HEK293 (cell line): Measurements from ENCODE around the gene LHFPL2.

Experiments used
- CTCF ChIA-PET: fragments of 350-600 bp; formaldehyde crosslinking; extraction: SDS; loops from one replicate; lab custom pipeline; 2021; ENCODE audit warnings: antibody characterized with exemption; lab: Yijun Ruan, JAX
- POLR2A ChIA-PET: fragments of 300-600 bp; formaldehyde crosslinking; extraction: SDS; loops from one replicate; lab custom pipeline; 2020; ENCODE audit warnings: antibody characterized with exemption, inconsistent platforms; lab: Yijun Ruan, JAX
- H3K27ac ChIP-seq: fragments of 200-500 bp; sonication (Bioruptor generic); 2 replicates; pipeline ENCODE4 v1.5.1; 2014; ENCODE audit warnings: low read depth, low read length, control low read depth, inconsistent platforms; ENCODE audit errors: extremely low read depth
- H3K36me3 ChIP-seq, 2 experiments: fragments of 200-500 bp in 1 of 2; sonication (Bioruptor generic) in 1 of 2; 1 replicate in 1 of 2; 2 replicates in 1 of 2; pipeline ENCODE4 v1.5.1; 2014 to 2017; ENCODE audit warnings: inconsistent platforms in 2 of 2, low read length in 2 of 2; ENCODE audit not compliant: control insufficient read depth in 2 of 2, insufficient read depth in 1 of 2
- H3K4me1 ChIP-seq: fragments of 200-500 bp; sonication (Bioruptor generic); 2 replicates; pipeline ENCODE4 v1.5.1; 2014; ENCODE audit warnings: mild to moderate bottlenecking, low read length, inconsistent platforms; ENCODE audit not compliant: control insufficient read depth, insufficient read depth
- H3K4me3 ChIP-seq: 2 replicates; pipeline ENCODE4 v1.5.1; 2011; ENCODE audit warnings: low read depth, mild to moderate bottlenecking, control low read depth, low read length, moderate library complexity
- H3K9me3 ChIP-seq: fragments of 200-500 bp; sonication (Bioruptor generic); 2 replicates; pipeline ENCODE4 v1.5.1; 2014; ENCODE audit warnings: low read depth, low read length, inconsistent platforms; ENCODE audit not compliant: control insufficient read depth, insufficient read depth
- KLF7 ChIP-seq: fragments of 450-650 bp; formaldehyde crosslinking; IDR thresholded peaks from 2 replicates; pipeline ENCODE4 v1.5.1; 2016; ENCODE audit warnings: missing biosample characterization, missing genetic modification characterization, borderline replicate concordance
- KLF9 ChIP-seq: fragments of 450-650 bp; formaldehyde crosslinking; IDR thresholded peaks from 2 replicates; pipeline ENCODE4 v1.5.1; 2016; ENCODE audit warnings: missing biosample characterization, missing genetic modification characterization, low read depth
- MEIS1 ChIP-seq: sonication (generic); formaldehyde crosslinking; IDR thresholded peaks from 2 replicates; pipeline ENCODE4 v1.8.1; 2022; ENCODE audit warnings: missing genetic modification reagents, mild to moderate bottlenecking, borderline replicate concordance
- MZF1 ChIP-seq: fragments of 450-650 bp; formaldehyde crosslinking; IDR thresholded peaks from 2 replicates; pipeline ENCODE4 v1.5.1; 2017; ENCODE audit warnings: missing biosample characterization, missing genetic modification characterization, borderline replicate concordance
- PRDM1 ChIP-seq: fragments of 450-650 bp; formaldehyde crosslinking; IDR thresholded peaks from 2 replicates; pipeline ENCODE4; 2016; ENCODE audit warnings: missing biosample characterization, missing genetic modification characterization
- PRDM4 ChIP-seq: fragments of 450-650 bp; formaldehyde crosslinking; IDR thresholded peaks from 2 replicates; pipeline ENCODE4 v1.5.1; 2017; ENCODE audit warnings: missing biosample characterization, missing genetic modification characterization
- SALL2 ChIP-seq: fragments of 450-650 bp; formaldehyde crosslinking; IDR thresholded peaks from 2 replicates; pipeline ENCODE4 v1.5.0; 2017; ENCODE audit warnings: missing biosample characterization, mild to moderate bottlenecking, missing genetic modification characterization, borderline replicate concordance
- SCRT2 ChIP-seq: fragments of 450-650 bp; formaldehyde crosslinking; IDR thresholded peaks from 2 replicates; pipeline ENCODE4 v1.5.1; 2016; ENCODE audit warnings: missing biosample characterization, missing genetic modification characterization
- ZBTB7A ChIP-seq: fragments of 450-650 bp; formaldehyde crosslinking; IDR thresholded peaks from 2 replicates; pipeline ENCODE4 v1.5.1; 2016; ENCODE audit warnings: low read depth, missing biosample characterization, missing genetic modification characterization
- ZEB2 ChIP-seq: fragments of 450-650 bp; formaldehyde crosslinking; IDR thresholded peaks from 2 replicates; pipeline ENCODE4 v1.5.1; 2016; ENCODE audit warnings: missing biosample characterization, missing genetic modification characterization
- ZNF114 ChIP-seq: fragments of 450-650 bp; formaldehyde crosslinking; IDR thresholded peaks from 2 replicates; pipeline ENCODE4 v1.5.0; 2017; ENCODE audit warnings: missing biosample characterization, missing genetic modification characterization
- ZNF132 ChIP-seq: fragments of 450-650 bp; formaldehyde crosslinking; IDR thresholded peaks from 2 replicates; pipeline ENCODE4 v1.5.1; 2017; ENCODE audit warnings: missing biosample characterization, missing genetic modification characterization, borderline replicate concordance
- ZNF138 ChIP-seq: fragments of 450-650 bp; formaldehyde crosslinking; IDR thresholded peaks from 2 replicates; pipeline ENCODE4 v1.5.1; 2016; ENCODE audit warnings: missing biosample characterization, missing genetic modification characterization, borderline replicate concordance
- ZNF23 ChIP-seq: fragments of 450-650 bp; formaldehyde crosslinking; IDR thresholded peaks from 2 replicates; pipeline ENCODE4 v1.5.1; 2016; ENCODE audit warnings: missing biosample characterization, missing genetic modification characterization, borderline replicate concordance
- ZNF311 ChIP-seq: fragments of 450-650 bp; formaldehyde crosslinking; IDR thresholded peaks from 2 replicates; pipeline ENCODE4 v1.5.1; 2017; ENCODE audit warnings: missing biosample characterization, missing genetic modification characterization, borderline replicate concordance
- ZNF335 ChIP-seq: fragments of 450-650 bp; formaldehyde crosslinking; conservative IDR thresholded peaks from 2 replicates; pipeline ENCODE4 v1.5.1; 2016; ENCODE audit warnings: missing biosample characterization, missing genetic modification characterization
- ZNF423 ChIP-seq: fragments of 450-650 bp; formaldehyde crosslinking; IDR thresholded peaks from 2 replicates; pipeline ENCODE4 v1.5.1; 2016; ENCODE audit warnings: missing biosample characterization, missing genetic modification characterization
- ZNF426 ChIP-seq: fragments of 450-650 bp; formaldehyde crosslinking; IDR thresholded peaks from 2 replicates; pipeline ENCODE4 v1.5.1; 2017; ENCODE audit warnings: missing biosample characterization, missing genetic modification characterization, mild to moderate bottlenecking, inconsistent platforms, moderate library complexity
- ZNF433 ChIP-seq: fragments of 450-650 bp; formaldehyde crosslinking; IDR thresholded peaks from 2 replicates; pipeline ENCODE4 v1.5.1; 2016; ENCODE audit warnings: missing biosample characterization, missing genetic modification characterization, low read depth
- ZNF510 ChIP-seq: fragments of 450-650 bp; formaldehyde crosslinking; IDR thresholded peaks from 2 replicates; pipeline ENCODE4 v1.5.1; 2018; ENCODE audit warnings: mild to moderate bottlenecking, missing genetic modification characterization, missing biosample characterization; ENCODE audit not compliant: insufficient replicate concordance
- ZNF530 ChIP-seq: fragments of 450-650 bp; formaldehyde crosslinking; IDR thresholded peaks from 2 replicates; pipeline ENCODE4 v1.5.1; 2016; ENCODE audit warnings: low read depth, missing biosample characterization, missing genetic modification characterization
- ZNF555 ChIP-seq: fragments of 450-650 bp; formaldehyde crosslinking; conservative IDR thresholded peaks from 2 replicates; pipeline ENCODE4 v1.5.1; 2017; ENCODE audit warnings: missing biosample characterization, mild to moderate bottlenecking, missing genetic modification characterization, inconsistent platforms
- ZNF580 ChIP-seq: fragments of 450-650 bp; formaldehyde crosslinking; IDR thresholded peaks from 2 replicates; pipeline ENCODE4 v1.5.1; 2016; ENCODE audit warnings: missing biosample characterization, missing genetic modification characterization
- ZNF629 ChIP-seq: fragments of 450-650 bp; formaldehyde crosslinking; IDR thresholded peaks from 2 replicates; pipeline ENCODE4 v1.5.1; 2017; ENCODE audit warnings: missing biosample characterization, missing genetic modification characterization
- ZNF645 ChIP-seq: fragments of 450-650 bp; formaldehyde crosslinking; IDR thresholded peaks from 2 replicates; pipeline ENCODE4; 2016; ENCODE audit warnings: missing biosample characterization, missing genetic modification characterization
- ZSCAN4 ChIP-seq: fragments of 450-650 bp; formaldehyde crosslinking; IDR thresholded peaks from 2 replicates; pipeline ENCODE4 v1.5.1; 2017; ENCODE audit warnings: missing biosample characterization, missing genetic modification characterization

Gene LHFPL2

GRCh38 chr5:78671609-78672008, 23.0 kb upstream of the LHFPL2 start (continued):
- TF ChIP-seq MZF1 (tag by site-specific recombination) = peak; percentile 26; the same call in 1 of the 2 replicates
- peak; percentile 82 for TF ChIP-seq ZNF335
- TF ChIP-seq ZNF580 = peak; percentile 7; the same call in 1 of the 2 replicates

GRCh38 chr5:78670701-78671269, 22.2 kb upstream of the LHFPL2 start:
- H3K9me3 ChIP-seq = no peaks in the 10 kb centered on the region
- CTCF ChIA-PET = interaction anchor here (0.7 to 1.0 kb wide), 3 partner anchors 118 to 350 kb away, joined by 3 read pairs; no protein-coding TSS in a partner anchor
- no peaks in the 10 kb centered on the region for H3K36me3 ChIP-seq
- peaks cover 15% of the 10 kb centered on the region for H3K4me1 ChIP-seq
- TF ChIP-seq ZNF423 (tag by site-specific recombination) (no peak), ZNF23 (tag by site-specific recombination) (no peak), ZBTB7A (tag by site-specific recombination) (no peak), PRDM4 (tag by site-specific recombination) (no peak), SALL2 (tag by site-specific recombination) (no peak), PRDM1 (no peak), KLF7 (tag by site-specific recombination) (no peak), ZNF426 (tag by site-specific recombination) (no peak), ZNF555 (tag by site-specific recombination) (no peak)
- H3K4me3 ChIP-seq = no peak overlapping the region
- POLR2A ChIA-PET = interaction anchor here (0.7 kb wide), 1 partner anchor 22 kb away, joined by 4 read pairs; the partner anchor contains the start of gene LHFPL2
- H3K27ac ChIP-seq = no peak overlapping the region; the same call in 1 of the 2 replicates

- CTCF ChIA-PET = interaction anchor here (0.7 kb wide), 1 partner anchor 236 kb away, joined by 3 read pairs; no protein-coding TSS in a partner anchor
- POLR2A ChIA-PET = no interaction called here
- Histone ChIP-seq H3K36me3 (no peaks in the 10 kb centered on the region), H3K9me3 (no peaks in the 10 kb centered on the region), H3K27ac (no peak overlapping the region), H3K4me1 (peaks cover 15% of the 10 kb centered on the region), H3K4me3 (no peak overlapping the region)
- no peak for TF ChIP-seq ZNF114 (tag by site-specific recombination)
- TF ChIP-seq ZNF433 (tag by site-specific recombination) = no peak
- peak; percentile 89; the same call in 1 of the 2 replicates for TF ChIP-seq ZNF645
- TF ChIP-seq PRDM4 (tag by site-specific recombination) = no peak
- TF ChIP-seq MEIS1 = no peak
- TF ChIP-seq SCRT2 (tag by site-specific recombination) = no peak
- no peak for TF ChIP-seq ZNF132
- TF ChIP-seq ZNF530 = no peak
- TF ChIP-seq ZEB2 (tag by site-specific recombination) = no peak
- TF ChIP-seq KLF9 = no peak
- no peak for TF ChIP-seq ZNF510 (tag by site-specific recombination)
- no peak for TF ChIP-seq ZNF629 (tag by site-specific recombination)
- no peak for TF ChIP-seq ZNF138
- TF ChIP-seq ZSCAN4 (tag by site-specific recombination) = no peak
- TF ChIP-seq ZNF311 (tag by site-specific recombination) = 0 out of 2 replicates have a peak, but pooled peaks have one; percentile 45
Measured at GRCh38 chr5:78669331-78669730, 20.8 kb upstream of the LHFPL2 start.
